OCI-LY1 (cell line): ENCODE measurements around the gene REV3L.
"Not testable (repeated sequence)": the region's sequence is repeated elsewhere in the genome, so short reads cannot be mapped to it uniquely, and the experiment has no call there.

Experiments used
- CTCF ChIP-seq: fragments of 200-600 bp; sonication (generic), shearing (Covaris generic); IDR thresholded peaks from 2 replicates; pipeline ENCODE4 v1.5.1; 2017; ENCODE audit warnings: mild to moderate bottlenecking, antibody characterized with exemption, low read length, moderate library complexity, mixed read lengths
- EZH2 ChIP-seq: fragments of 200-600 bp; sonication (generic), shearing (Covaris generic); IDR thresholded peaks from 2 replicates; pipeline ENCODE4 v1.8.0; 2017; ENCODE audit warnings: borderline replicate concordance, mixed run types, mild to moderate bottlenecking, antibody characterized with exemption, low read length, moderate library complexity, mixed read lengths

- TF ChIP-seq CTCF, EZH2: not testable (repeated sequence)
Measured at GRCh38 chr6:111255838-111256237, 227.2 kb downstream of the REV3L start.
